Liver (tissue), 9 donors: Measurements from ENCODE around the gene SLX9. TPM values are rescaled to one million over a fixed set of nuclear protein-coding genes. Genes with fewer than 3 reads are reported as not detected.

Experiments
- DNase-seq: peaks from one replicate; pipeline ENCODE4 v3.0.0-alpha.2; 2017; ENCODE audit warnings: low spot score
- H3K27ac ChIP-seq, 2 donors: one replicate each; pipeline ENCODE4 v1.7.0; 2013; ENCODE audit warnings: inconsistent platforms in 2 of 2, low read length in 2 of 2, control low read depth in 1 of 2, low read depth in 1 of 2, mild to moderate bottlenecking in 1 of 2
- H3K27me3 ChIP-seq, 4 donors: one replicate each; pipeline versions ENCODE4 v1.6.1 to v1.7.0; 2013; ENCODE audit warnings: low read length in 3 of 4, inconsistent platforms in 1 of 4, mild to moderate bottlenecking in 1 of 4, moderate library complexity in 1 of 4; ENCODE audit not compliant: control insufficient read depth in 4 of 4, insufficient read depth in 4 of 4
- H3K36me3 ChIP-seq, 4 donors: one replicate each; pipeline versions ENCODE4 v1.6.1 to v1.7.0; 2013; ENCODE audit warnings: low read length in 3 of 4, mild to moderate bottlenecking in 3 of 4, low read depth in 1 of 4, moderate library complexity in 1 of 4; ENCODE audit not compliant: control insufficient read depth in 4 of 4, insufficient read depth in 3 of 4
- H3K4me1 ChIP-seq, 4 donors: one replicate each; pipeline versions ENCODE4 v1.6.1 to v1.7.0; 2013; ENCODE audit warnings: low read length in 3 of 4, mild to moderate bottlenecking in 3 of 4, moderate library complexity in 1 of 4; ENCODE audit not compliant: control insufficient read depth in 4 of 4, insufficient read depth in 4 of 4
- H3K4me3 ChIP-seq, 3 donors: one replicate each; pipeline versions ENCODE4 v1.6.1 to v1.7.0; 2013; ENCODE audit warnings: low read length in 3 of 3, control low read depth in 1 of 3, low read depth in 1 of 3, mild to moderate bottlenecking in 1 of 3
- H3K9ac ChIP-seq, 2 donors: one replicate each; pipeline ENCODE4 v1.7.0; 2013; ENCODE audit warnings: low read length in 2 of 2, mild to moderate bottlenecking in 2 of 2, moderate library complexity in 2 of 2, control low read depth in 1 of 2, low read depth in 1 of 2
- H3K9me3 ChIP-seq, 4 donors: one replicate each; pipeline versions ENCODE4 v1.6.1 to v1.7.0; 2013; ENCODE audit warnings: low read length in 3 of 4; ENCODE audit not compliant: control insufficient read depth in 4 of 4
- EGR1 ChIP-seq, 2 donors: IDR thresholded peaks; 2 replicates each; pipeline ENCODE4 v1.6.1; 2016 to 2018; ENCODE audit warnings: antibody characterized with exemption in 2 of 2, low read depth in 2 of 2
- FOXA1 ChIP-seq: IDR thresholded peaks from 2 replicates; pipeline ENCODE4 v1.6.1; 2016; ENCODE audit warnings: antibody characterized with exemption
- FOXA2 ChIP-seq: IDR thresholded peaks from 2 replicates; pipeline ENCODE4 v1.6.1; 2016; ENCODE audit warnings: antibody characterized with exemption
- GABPA ChIP-seq, 2 donors: IDR thresholded peaks in 1 of 2; conservative IDR thresholded peaks in 1 of 2; 2 replicates each; pipeline ENCODE4 v1.6.1; 2016; ENCODE audit warnings: antibody characterized with exemption in 2 of 2, mild to moderate bottlenecking in 1 of 2, moderate library complexity in 1 of 2
- HNF4A ChIP-seq, 2 donors: conservative IDR thresholded peaks; 2 replicates each; pipeline ENCODE4 v1.6.1; 2016; ENCODE audit warnings: antibody characterized with exemption in 2 of 2, mild to moderate bottlenecking in 2 of 2
- HNF4G ChIP-seq: IDR thresholded peaks from 2 replicates; pipeline ENCODE4 v1.6.1; 2016; ENCODE audit warnings: antibody characterized with exemption
- NR2F2 ChIP-seq: IDR thresholded peaks from 2 replicates; pipeline ENCODE4 v1.6.1; 2016; ENCODE audit warnings: antibody characterized with exemption
- RAD21 ChIP-seq, 2 donors: IDR thresholded peaks; 2 replicates each; pipeline ENCODE4 v1.6.1; 2016; ENCODE audit warnings: antibody characterized with exemption in 2 of 2, mild to moderate bottlenecking in 2 of 2
- RXRA ChIP-seq, 2 donors: IDR thresholded peaks; 2 replicates each; pipeline ENCODE4 v1.6.1; 2017 to 2018; ENCODE audit warnings: antibody characterized with exemption in 2 of 2, mild to moderate bottlenecking in 1 of 2
- SP1 ChIP-seq: IDR thresholded peaks from 2 replicates; pipeline ENCODE4 v1.6.1; 2018; ENCODE audit warnings: antibody characterized with exemption, mild to moderate bottlenecking
- TAF1 ChIP-seq: conservative IDR thresholded peaks from 2 replicates; pipeline ENCODE4 v1.6.1; 2016; ENCODE audit warnings: antibody characterized with exemption, mild to moderate bottlenecking
- YY1 ChIP-seq: IDR thresholded peaks from 2 replicates; pipeline ENCODE4 v1.6.1; 2016; ENCODE audit warnings: antibody characterized with exemption, mild to moderate bottlenecking
- WGBS: extraction: QIAGEN DNeasy Blood & Tissue Kit; methylation state at CpG from one replicate; pipeline ENCODE4 v1.1.7; 2013; 5-methylcytosine and 5-hydroxymethylcytosine counted together
- polyA plus RNA-seq, 2 donors: library from polyadenylated mRNA; stranded (reverse) in 1 of 2; unstranded in 1 of 2; fragments of 200-250 nt in 1 of 2; fragments of >200 nt in 1 of 2; fragmentation: Nextera tagmentation in 1 of 2; extraction: Ambion mirVana in 1 of 2; gene quantifications; one replicate each; pipeline versions ENCODE4 v1.2.1 to v1.2.3, GENCODE V29; 2013 to 2015
- total RNA-seq, 2 donors: library from RNA; depleted of rRNA; stranded (reverse); fragments of >200 nt; gene quantifications; one replicate each; pipeline ENCODE4 v1.2.3, GENCODE V29; 2014
- TF ChIP-seq, protein P1 (sequence below): fragments of 150-350 bp; IDR thresholded peaks from 2 replicates; pipeline ENCODE4 v1.5.1; 2017; ENCODE audit warnings: improper control_type of control experiment, low read depth, low read length; ENCODE audit not compliant: missing input control
- TF ChIP-seq, protein P2 (sequence below): IDR thresholded peaks from 2 replicates; pipeline ENCODE4 v1.6.1; 2016; ENCODE audit warnings: antibody characterized with exemption
- TF ChIP-seq, protein P3 (sequence below): IDR thresholded peaks from 2 replicates; pipeline ENCODE4 v1.6.1; 2016; ENCODE audit warnings: antibody characterized with exemption, mild to moderate bottlenecking
- TF ChIP-seq, protein P4 (sequence below): IDR thresholded peaks from 2 replicates; pipeline ENCODE4 v1.6.1; 2016; ENCODE audit warnings: antibody characterized with exemption
- donor health status: healthy.
- donor health status: healthy.
- donor health status: healthy.
- donor health status: healthy.
- donor health status: healthy.

SLX9 gene
- total and polyA plus RNA-seq, 4 donors, result 7.5 to 20.3 (median 12.2) TPM

DNA sequence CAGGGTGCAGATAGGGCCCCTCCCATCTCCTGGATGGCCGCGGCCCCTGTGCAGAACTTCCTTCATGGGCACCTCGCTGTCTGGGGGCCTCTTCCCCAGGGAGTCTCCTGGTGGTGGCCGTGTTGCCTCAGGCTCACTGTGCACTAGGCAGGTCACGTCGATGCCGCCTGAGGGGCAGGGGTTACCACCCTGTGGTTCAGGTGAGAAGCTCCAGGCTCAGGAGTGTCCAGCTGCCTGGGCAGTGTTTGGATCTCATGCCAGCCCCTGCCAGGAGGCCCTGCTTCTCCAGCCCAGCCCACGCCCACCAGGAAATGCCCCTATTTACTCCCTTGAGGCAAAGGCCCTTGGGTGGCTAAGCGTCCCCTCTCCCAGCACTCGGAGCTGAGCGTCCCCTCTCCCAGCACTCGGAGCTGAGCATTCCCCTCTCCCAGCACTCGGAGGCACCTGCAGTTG is 21.2 kb upstream of the SLX9 start:
- Histone ChIP-seq H3K4me3 (no peak overlapping the region), H3K4me1 (peaks cover 9 to 28% (median 25%) of the 10 kb centered on the region in 4 donors), H3K9ac (no peak overlapping the region), H3K9me3 (no peaks in the 10 kb centered on the region), H3K36me3 (no peaks in the 10 kb centered on the region), H3K27ac (no peak overlapping the region), H3K27me3 (no peaks in the 10 kb centered on the region)
- TF ChIP-seq FOXA1, result no peak
- no peak for TF ChIP-seq HNF4A (conservative IDR thresholded peaks at IDR 0.05)
- TF ChIP-seq FOXA2, result no peak
- TF ChIP-seq, protein P1, sequence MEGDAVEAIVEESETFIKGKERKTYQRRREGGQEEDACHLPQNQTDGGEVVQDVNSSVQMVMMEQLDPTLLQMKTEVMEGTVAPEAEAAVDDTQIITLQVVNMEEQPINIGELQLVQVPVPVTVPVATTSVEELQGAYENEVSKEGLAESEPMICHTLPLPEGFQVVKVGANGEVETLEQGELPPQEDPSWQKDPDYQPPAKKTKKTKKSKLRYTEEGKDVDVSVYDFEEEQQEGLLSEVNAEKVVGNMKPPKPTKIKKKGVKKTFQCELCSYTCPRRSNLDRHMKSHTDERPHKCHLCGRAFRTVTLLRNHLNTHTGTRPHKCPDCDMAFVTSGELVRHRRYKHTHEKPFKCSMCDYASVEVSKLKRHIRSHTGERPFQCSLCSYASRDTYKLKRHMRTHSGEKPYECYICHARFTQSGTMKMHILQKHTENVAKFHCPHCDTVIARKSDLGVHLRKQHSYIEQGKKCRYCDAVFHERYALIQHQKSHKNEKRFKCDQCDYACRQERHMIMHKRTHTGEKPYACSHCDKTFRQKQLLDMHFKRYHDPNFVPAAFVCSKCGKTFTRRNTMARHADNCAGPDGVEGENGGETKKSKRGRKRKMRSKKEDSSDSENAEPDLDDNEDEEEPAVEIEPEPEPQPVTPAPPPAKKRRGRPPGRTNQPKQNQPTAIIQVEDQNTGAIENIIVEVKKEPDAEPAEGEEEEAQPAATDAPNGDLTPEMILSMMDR, result no peak
- TF ChIP-seq SP1, result no peak
- no peak for TF ChIP-seq RAD21 (IDR thresholded peaks at IDR 0.05)
- TF ChIP-seq, protein P2, sequence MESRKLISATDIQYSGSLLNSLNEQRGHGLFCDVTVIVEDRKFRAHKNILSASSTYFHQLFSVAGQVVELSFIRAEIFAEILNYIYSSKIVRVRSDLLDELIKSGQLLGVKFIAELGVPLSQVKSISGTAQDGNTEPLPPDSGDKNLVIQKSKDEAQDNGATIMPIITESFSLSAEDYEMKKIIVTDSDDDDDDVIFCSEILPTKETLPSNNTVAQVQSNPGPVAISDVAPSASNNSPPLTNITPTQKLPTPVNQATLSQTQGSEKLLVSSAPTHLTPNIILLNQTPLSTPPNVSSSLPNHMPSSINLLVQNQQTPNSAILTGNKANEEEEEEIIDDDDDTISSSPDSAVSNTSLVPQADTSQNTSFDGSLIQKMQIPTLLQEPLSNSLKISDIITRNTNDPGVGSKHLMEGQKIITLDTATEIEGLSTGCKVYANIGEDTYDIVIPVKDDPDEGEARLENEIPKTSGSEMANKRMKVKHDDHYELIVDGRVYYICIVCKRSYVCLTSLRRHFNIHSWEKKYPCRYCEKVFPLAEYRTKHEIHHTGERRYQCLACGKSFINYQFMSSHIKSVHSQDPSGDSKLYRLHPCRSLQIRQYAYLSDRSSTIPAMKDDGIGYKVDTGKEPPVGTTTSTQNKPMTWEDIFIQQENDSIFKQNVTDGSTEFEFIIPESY, result no peak
- TF ChIP-seq, protein P3, sequence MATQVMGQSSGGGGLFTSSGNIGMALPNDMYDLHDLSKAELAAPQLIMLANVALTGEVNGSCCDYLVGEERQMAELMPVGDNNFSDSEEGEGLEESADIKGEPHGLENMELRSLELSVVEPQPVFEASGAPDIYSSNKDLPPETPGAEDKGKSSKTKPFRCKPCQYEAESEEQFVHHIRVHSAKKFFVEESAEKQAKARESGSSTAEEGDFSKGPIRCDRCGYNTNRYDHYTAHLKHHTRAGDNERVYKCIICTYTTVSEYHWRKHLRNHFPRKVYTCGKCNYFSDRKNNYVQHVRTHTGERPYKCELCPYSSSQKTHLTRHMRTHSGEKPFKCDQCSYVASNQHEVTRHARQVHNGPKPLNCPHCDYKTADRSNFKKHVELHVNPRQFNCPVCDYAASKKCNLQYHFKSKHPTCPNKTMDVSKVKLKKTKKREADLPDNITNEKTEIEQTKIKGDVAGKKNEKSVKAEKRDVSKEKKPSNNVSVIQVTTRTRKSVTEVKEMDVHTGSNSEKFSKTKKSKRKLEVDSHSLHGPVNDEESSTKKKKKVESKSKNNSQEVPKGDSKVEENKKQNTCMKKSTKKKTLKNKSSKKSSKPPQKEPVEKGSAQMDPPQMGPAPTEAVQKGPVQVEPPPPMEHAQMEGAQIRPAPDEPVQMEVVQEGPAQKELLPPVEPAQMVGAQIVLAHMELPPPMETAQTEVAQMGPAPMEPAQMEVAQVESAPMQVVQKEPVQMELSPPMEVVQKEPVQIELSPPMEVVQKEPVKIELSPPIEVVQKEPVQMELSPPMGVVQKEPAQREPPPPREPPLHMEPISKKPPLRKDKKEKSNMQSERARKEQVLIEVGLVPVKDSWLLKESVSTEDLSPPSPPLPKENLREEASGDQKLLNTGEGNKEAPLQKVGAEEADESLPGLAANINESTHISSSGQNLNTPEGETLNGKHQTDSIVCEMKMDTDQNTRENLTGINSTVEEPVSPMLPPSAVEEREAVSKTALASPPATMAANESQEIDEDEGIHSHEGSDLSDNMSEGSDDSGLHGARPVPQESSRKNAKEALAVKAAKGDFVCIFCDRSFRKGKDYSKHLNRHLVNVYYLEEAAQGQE, result no peak
- TF ChIP-seq, protein P4, sequence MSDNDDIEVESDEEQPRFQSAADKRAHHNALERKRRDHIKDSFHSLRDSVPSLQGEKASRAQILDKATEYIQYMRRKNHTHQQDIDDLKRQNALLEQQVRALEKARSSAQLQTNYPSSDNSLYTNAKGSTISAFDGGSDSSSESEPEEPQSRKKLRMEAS, result no peak
- no peak for TF ChIP-seq YY1
- TF ChIP-seq HNF4G, result no peak
- no peak for TF ChIP-seq RXRA (IDR thresholded peaks at IDR 0.05)
- no peak for TF ChIP-seq TAF1
- TF ChIP-seq GABPA (IDR thresholded peaks at IDR 0.05 in 1 of 2, conservative IDR thresholded peaks at IDR 0.05 in 1 of 2), result no peak
- TF ChIP-seq NR2F2, result no peak
- no peak for TF ChIP-seq EGR1 (IDR thresholded peaks at IDR 0.05; ENCODE audit: low read depth in 2 of 2)
- whole genome bisulfite sequencing, result 73% methylated on average over 13 of the region's 13 CpGs
- DNase-seq, result no peak
